ENCODE results near the gene EPHA1.
"Not testable (repeated sequence)": the region's sequence is repeated elsewhere in the genome, so short reads cannot be mapped to it uniquely, and the experiment has no call there.

EPHA1 gene

DNA sequence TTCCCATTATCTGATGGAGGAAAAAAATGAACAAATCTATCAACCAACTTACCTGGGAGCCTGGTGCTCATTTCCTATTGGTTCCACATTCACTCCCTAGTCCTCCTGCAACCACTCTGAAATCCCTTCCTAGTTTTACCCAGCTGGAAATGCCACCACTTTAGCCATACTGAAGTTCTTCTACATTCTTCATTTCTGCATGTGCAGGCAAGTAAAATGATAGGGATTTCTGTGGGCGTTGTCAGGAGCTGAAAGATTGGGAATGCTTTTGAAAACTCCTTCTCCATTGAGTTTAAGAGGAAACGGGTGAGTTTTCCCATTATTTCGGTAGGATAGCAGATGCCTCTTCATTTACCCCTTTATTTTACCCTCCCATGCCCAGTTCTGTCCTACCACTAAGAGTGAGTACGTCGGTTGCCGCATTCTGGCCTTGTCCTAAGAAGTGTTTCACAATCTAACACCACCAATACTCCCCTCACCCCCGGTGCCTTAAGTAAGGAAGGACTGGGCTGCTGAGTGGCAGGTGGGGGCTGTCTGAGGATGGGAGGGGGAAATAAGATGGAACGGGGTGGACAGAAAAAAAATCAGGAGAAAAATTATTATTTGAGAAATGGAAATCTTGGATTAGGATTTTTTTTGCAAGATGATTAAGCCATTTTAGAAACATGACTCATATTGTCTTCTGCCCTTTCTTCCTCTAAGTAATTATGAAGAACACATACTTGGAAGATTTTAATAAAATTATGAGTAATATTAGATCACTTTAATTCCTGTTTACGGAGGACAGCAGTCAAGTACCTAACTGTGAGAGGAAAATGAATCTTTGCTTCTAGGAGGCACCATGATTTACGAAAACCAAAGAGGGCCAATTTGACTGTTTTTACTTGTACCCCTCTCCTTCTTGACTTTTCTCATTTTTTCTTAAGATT is 21.4 kb upstream of the EPHA1 start:
- no peak for DNase-seq (ENCODE audit: low read depth)

DNA sequence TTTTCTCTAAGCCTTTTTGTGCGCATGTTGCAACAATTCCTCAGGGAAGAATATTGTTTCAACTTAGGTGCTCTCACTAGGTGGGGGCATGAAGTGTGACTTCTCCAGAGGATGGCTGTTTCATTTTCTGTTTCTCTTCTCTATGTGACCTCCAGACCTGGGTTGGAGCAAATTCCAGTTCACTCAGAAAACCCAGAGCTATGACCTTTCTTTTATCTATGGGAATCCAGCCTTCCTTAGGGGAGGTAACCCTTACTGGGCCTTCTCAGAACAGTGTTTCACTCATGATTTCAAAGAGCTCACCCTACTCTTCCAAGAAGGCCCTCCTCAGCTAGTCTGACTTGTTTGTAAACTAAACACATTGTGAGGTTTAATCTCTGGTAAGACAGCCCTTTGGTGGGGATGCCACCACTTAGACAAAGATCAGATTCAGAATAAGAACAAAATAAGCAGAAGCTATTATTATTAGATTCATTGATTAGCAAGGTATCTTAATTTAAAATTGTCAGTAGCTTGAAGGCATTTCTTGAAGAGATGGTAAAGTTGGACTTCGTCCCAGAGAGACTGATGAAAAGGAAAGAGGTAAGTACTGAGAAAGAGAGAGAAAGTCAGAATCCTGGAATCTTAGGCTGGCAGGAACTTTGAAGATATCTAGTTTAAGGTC is 18.0 kb upstream of the EPHA1 start:
- no peak for DNase-seq (ENCODE audit: low read depth)

DNA sequence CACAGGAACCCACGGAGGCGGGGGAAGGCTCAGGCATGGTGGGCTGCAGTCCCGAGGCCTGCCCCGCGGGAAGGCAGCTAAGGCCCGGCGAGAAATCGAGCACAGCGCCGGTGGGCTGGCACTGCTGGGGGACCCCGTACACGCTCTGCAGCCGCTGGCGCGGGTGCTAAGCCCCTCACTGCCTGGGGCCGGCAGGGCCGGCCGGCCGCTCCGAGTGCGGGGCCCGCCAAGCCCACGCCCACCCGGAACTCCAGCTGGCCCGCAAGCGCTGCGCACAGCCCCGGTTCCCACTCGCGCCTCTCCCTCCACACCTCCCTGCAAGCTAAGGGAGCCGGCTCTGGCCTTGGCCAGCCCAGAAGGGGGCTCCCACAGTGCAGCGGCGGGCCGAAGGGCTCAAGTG is 15.8 kb upstream of the EPHA1 start:
- DNase-seq (ENCODE audit: low read depth) = not testable (repeated sequence)

DNA sequence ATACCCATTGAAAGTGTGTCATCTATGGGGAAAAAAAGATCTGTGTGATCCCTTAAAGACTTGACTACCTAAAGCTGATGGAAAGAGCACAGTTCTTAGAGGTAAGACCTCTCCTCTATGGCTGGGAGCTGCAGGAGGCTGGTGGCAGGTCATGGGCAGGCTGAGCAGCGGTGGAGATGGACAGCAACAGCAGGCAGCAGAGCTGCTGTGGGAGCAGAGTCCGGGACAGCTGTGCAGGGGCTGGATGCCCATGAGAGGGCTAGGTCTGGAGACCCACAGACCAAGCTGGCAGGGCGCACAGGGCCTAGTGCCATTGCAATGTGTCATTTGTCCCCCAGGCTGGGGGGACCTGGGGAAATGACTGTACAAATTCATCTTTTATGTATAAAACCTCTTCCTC is 13.4 kb upstream of the EPHA1 start:
- no peak for DNase-seq (ENCODE audit: low read depth)

DNA sequence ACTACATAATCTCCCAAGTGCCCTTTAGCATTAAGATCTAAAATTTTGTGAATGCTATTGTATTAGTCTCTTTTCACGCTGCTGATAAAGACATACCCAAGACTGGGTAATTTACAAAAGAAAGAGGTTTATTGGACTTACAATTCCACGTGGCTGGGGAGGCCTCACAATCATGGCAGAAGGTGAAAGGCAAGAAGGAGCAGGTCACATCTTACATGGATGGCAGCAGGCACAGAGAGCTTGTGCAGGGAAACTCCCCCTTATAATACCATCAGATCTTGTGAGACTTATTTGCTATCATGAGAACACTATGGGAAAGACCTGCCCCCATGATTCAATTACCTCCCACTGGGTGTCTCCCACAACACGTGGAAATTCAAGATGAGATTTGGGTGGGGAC is 12.0 kb upstream of the EPHA1 start:
- not testable (repeated sequence) for DNase-seq (ENCODE audit: low read depth)

DNA sequence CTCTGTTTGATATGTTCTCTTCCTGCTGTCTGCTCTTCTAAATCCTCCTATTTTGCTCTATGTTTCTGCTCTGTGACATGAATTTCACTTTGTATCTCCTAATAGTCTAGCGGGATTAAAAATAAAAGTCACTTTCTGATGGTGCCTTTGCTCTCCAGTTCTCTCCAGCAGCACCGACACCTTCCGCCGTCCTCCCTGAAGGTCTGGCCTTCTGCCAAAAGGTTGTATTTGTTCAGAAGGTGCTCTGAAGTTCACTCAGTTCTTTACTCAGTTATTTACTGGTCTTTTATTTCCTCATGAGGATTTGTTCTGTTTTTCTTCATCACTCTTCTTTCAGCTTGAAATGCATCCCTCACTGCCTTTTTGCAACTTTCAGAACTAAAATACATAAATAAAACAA is 11.2 kb upstream of the EPHA1 start:
- DNase-seq (ENCODE audit: low read depth) = no peak

DNA sequence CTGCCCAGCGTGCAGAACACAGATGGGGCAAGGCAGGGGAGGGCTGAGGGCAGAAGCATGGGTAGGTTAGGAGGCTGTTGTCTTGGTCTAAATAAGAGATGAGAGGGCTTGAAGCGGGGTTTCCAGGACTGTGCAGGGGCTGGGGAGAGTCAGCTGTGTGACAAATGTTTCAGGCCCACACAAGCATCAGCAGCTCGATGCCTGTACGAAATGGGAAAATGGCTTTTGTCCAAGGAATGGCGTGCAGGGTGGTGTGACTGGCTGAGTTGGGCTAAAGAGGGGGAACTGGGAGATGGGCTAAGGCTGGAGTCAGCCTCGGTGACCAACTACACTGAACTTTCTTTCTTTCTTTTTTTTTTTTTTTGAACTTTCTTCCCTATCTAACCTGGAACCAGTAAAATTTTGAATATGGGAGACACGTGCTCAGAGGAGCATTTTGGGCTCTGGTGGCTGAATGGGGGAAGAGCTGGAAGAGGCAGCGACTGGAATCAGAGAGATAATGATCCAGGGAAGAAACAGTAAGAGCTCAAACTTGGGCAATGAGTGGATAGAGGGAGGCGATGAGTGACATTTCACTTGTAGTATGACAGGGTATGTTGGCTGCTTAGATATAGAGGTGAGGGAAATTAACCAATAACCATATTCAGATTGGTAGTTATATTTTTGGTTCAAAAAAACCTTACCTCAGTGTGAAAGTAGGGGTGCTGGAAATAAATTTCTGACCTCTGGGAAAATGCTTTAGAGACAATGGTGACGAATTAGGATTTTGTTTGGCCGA is 10.2 kb upstream of the EPHA1 start:
- DNase-seq (ENCODE audit: low read depth) = no peak

DNA sequence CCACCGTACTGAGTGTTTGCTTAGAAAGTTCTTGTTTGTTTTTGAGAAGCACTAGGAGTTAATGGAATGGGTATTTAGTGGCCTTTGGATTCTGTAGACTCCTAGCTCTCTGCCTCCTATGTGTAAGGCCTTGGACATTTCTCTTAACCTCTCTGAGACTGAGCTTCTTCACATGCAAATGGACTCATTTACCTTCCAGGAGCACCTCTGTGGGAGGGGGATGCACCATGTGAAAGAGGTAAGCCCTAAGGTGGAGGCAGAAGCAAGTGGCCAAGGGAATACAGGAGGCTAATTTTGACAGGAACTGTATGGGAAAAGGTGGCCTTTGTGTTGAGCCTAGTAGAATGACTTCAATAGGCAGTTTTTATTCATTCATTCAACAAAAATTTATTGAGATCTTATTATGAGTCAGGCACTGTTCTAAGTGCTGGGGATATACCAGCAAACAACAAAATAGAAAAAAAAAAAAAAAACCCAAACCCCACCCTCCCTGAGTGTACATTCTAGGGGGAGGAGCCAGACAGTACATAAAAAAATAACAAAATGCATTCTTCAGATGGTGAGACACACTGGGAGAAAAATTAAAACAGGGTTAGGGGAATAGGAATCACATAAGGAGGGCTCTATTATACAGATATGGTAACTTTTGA is 9.2 kb upstream of the EPHA1 start:
- DNase-seq (ENCODE audit: low read depth) = no peak

DNA sequence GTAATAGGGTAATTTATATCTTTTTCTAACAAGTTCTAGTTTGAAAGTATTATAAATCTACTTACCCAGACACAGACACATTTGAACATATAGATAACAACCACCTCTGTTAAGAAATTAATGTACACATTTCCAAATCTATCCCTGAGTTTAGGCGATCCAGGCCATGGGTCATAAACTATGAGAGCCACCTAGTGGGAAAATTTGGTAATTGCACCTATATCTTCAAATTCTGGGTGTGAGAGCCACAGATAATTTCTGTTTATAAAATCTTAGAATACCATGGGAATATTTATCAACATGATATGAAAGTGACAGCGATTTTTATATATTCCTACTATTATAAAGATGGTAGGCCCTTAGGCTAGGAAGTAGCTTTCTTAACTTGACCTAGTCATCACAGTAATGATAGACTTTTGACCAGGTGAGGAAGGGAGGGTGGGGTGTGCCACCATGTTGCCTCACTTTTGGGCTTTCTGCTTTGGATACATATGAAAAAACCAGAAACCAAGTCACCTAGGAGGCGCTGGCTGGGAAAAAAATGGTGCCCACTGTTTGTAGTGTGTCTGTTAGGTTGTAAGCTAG is 8.0 kb upstream of the EPHA1 start:
- DNase-seq (ENCODE audit: low read depth) = no peak

DNA sequence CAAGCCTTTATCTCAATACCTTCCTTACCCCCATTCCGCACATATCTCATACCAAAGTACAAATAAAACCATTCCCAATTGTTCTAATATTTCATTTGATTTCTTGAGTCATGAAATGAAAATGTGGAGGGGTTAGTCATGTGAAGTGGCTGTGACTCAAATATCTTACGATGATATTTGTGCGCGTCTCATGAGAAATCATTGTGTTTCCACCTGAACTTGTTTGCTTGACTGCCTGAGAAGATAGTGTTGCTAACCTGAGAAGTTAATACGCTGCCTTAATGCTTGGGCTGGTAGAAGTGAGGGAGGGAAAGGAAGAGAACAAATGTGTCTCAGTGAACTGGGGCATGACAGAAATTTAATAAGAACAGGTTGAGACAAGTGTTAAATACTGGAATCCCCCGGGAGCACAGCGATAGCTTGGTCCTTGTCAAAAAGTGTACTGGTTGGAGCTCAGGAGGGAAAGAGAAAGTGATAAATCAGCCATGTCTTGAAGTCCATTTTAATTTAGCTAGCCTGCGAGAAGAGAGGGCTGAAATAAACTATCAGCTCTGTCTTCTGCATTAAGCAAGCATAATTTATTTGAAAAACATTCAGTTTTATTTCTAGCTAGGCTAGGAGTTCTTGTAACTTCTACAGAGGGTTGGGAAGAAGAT is 7.2 kb upstream of the EPHA1 start:
- no peak for DNase-seq (ENCODE audit: low read depth)

DNA sequence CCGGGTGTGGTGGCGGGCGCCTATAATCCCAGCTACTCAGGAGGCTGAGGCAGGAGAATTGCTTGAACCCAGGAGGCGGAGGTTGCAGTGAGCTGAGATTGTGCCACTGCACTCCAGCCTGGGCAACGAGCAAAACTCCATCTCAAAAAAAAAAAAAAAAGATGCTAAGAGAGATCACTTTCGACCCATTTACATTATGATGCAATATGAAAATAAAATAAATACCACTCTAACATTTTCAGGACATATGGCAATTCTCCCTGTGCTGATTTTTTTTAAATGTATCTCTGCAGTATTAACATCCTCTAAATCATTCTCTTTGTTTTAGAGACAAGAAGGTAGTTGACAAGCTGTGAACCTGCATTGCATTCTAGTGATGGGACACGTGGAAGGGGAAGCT is 6.6 kb upstream of the EPHA1 start:
- DNase-seq (ENCODE audit: low read depth) = not testable (repeated sequence)

DNA sequence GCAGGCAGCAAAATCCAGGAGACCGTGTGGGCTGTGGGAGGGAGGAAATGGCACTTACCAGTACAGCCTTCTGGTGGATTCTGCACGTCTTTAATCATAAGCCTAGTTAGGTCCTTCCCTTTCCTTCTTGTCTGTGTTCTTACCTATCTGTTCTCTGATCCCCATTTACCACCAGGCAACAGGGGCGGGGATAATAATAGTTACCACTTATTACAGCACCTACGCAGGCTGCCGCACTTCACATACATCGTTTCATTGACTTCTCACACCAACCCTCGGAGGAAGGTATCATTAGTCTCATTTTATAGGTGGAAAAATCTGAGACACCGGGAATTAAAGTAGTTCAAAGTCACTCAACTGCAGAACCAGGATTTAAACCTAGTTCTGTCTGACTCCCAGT is 4.5 kb upstream of the EPHA1 start:
- DNase-seq (ENCODE audit: low read depth) = no peak

DNA sequence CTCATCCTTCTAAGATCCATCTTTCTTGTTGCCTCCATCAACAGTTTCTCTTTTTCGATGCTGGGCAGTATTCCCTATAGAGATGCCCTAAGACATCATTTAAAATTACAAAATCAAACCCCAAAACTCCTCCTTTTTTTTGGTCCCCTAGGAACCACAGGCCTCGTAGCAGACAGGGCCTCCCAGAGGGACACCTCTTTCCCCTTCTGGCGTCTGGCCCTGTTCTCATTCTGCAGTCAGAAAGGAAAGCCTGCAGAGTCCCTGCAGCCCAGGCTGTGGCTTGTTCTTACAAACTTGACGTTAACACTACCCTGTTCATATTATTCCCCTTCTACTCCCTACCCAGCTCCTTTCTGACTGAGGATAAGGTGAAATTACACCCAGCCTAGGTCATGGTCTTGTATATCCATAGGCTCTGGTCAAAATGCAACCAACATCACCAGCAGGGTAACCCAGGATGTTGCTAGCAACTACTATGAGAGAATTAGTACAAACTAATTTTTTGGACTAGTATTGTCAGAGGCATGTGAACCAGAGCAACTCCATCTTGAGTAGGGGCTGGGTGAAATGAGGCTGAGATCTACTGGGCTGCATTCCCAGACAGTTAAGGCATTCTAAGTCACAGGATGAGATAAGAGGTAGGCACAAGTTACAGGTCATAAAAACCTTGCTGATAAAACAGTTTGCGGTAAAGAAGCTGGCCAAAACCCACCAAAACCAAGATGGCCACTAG is 3.5 kb upstream of the EPHA1 start:
- no peak for DNase-seq (ENCODE audit: low read depth)

DNA sequence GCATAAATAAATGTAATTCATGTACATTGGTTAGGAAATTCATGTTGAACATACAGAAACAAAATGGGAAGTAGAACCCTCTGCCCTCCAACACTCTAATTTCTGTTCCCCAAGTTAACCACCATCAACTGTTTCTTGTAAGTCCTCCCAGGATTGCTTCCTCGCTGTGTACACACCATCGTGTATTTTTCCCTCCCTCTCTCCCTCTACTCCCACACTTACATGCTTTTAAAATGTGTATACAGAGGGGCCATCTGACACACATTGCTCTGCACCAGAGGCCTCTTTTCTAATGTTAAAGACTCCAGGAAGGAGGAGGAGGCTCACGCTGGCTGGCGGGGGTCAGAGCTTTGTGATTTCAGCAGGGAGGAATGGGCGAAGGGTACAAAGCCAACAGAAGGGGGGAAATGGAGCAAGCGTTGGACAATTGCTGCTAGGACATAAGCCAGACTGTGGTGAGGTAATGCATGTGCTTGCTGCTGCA is 1.9 kb upstream of the EPHA1 start:
- DNase-seq (ENCODE audit: low read depth) = no peak

DNA sequence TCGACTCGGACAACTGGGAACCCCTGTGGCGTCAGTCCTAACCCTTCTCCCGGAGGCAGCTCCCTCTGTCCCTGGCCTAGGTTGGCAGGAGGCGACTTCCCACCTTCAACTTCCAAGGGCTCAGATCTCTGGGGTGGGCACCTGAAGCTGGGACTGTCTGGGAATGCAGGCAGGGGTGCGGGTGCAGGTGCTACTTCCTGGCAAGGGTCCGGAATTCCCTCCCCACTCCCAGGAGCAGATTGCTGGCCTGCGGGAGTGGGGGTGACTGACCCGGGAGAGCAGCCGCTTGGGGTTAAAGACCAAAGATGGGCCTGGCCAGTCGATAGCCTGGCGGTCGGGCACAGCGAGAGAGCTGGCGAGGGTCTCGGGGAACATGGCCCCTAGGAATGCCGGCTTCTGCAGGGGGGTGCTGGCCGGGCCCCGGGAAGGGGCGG is 387 bp downstream of the EPHA1 start:
- no peak for DNase-seq (ENCODE audit: low read depth)

DNA sequence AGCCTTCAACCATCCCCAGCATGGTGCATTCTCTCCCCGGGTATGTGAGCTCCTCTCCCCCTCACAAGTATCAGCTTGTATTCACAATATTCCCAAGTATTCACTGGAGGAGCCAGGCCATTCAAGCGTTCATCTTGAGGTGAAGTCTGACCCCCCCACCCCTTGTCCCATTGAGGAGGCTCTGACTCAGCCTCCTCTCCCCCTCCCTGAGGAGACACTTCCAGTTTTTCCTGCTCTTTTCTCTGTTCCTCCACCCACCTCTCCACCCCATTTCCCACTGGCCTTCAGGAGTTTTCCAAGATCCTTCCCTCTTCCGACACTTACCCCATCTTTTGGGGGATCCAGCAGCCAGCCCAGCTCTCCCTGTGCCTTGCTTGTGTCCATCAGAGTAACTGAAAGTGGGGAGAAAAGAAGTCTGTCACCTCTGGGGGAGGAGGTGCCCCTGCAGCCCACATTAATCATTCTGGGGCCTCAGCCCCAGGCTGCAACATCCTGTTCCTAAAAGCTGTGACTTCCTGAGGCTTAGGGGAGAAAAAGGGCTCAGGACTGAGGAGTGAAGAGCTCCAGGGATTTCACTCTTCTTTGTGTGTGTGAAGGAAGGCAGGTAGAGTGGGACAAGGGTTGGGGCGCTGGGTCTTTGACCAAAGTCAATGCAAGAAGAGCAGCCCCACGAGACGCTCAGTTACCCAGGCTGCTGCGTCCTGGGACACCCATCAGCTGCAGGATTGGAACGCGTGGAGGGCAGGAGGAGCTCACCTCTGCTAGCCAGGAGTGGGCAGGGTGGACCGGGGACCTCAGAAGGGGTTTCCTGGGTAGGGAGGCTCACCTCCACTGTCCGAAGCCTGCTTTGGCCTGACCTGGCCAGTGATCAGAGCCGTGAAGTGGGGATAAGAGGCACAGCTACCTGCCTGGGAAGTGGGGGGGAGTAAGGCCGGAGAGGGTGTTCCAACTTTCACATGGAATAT is 1.1 kb downstream of the EPHA1 start:
- DNase-seq (ENCODE audit: low read depth) = no peak

DNA sequence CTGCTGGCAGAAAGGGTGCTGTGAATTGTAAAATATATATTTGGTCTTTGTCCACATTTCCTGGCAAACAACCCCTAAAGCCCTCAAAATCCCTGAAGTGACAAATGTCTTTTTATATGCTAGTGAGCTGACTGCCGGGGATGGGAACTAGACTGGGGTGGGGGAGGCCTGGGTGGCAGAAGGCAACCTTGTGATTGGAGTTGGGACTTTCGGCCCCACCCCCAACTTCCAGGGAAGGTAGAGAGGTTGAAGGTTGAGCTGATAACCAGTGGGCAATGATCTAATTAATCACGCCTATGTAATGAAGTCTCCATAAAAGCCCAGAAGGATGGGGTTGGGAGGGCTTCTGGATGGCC is 2.7 kb downstream of the EPHA1 start:
- no peak for DNase-seq (ENCODE audit: low read depth)

DNA sequence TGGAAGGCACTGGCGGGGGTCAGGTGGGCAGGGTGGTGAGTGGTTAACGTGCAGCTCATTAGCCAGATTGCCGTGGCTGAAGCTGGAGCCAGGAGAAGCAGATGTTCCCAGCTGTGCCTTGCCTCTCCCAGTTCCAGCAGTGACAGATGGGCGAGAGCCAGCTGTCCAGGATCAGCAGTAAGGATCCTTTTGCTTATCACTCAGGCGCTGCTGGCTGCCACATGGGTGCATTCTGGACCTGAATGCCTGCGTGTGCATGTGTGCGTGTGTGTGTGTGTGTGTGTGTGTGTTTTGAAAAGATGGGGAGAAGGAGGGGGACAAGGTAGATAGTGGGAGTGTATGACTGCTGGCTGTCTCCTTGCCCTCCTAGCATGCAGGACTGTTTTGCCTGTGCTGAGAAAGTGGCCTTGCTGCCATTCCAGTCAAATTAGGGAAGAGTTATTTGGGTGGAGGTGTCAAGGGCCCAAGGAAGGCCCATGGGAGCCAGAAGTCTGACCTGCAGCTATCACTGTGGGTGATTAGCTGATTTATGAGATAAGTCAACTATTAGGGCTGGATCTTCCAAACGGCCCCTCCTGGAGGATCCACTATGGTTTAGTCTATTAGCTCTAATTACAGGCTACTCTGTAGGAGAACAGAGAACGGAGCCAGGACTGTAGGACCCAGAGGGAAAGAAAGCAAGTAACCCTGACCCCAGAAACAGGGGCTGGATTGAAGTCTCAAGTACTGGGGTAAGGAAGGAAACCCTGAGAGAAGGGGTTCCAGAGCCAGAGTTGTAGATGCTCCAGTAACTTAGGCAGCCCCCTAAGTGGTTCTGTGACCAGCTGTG is 3.3 kb downstream of the EPHA1 start:
- DNase-seq (ENCODE audit: low read depth) = no peak

Measured in GM04504 (cell line).